NT2/D1 (cell line): ENCODE results near the gene DSTYK.

Source experiments
- YY1 ChIP-seq: IDR thresholded peaks from 2 replicates; pipeline ENCODE4 v1.6.1; 2011; ENCODE audit not compliant: insufficient read length, insufficient read depth
- ZNF274 ChIP-seq: IDR thresholded peaks from 2 replicates; pipeline ENCODE4 v1.6.1; 2011; ENCODE audit warnings: mild to moderate bottlenecking, low read depth, low read length

GRCh38 chr1:205216588-205216987, 5.1 kb upstream of the DSTYK start:
- no peak for TF ChIP-seq YY1
- no peak for TF ChIP-seq ZNF274
